HG02678 (cell line): Measurements from ENCODE around the gene BNIPL.
A peak's percentile ranks its signal among the peaks of the same experiment; 100 is the strongest.

Experiments used
- ATAC-seq: cut with Tn5 transposase; IDR thresholded peaks from one replicate; pipeline ENCODE4 v1.9.1; 2021; ENCODE audit warnings: mild to moderate bottlenecking, moderate library complexity; ENCODE audit not compliant: unreplicated experiment

Gene BNIPL

GRCh38 chr1:151056149-151056548 lies 19.8 kb downstream of the BNIPL start:
- ATAC-seq: no peak

GRCh38 chr1:151058692-151059091 lies 22.3 kb downstream of the BNIPL start:
- ATAC-seq: no peak

- ATAC-seq: peak; percentile 83
Measured at GRCh38 chr1:151059109-151060006, 23.0 kb downstream of the BNIPL start, which contains the start of gene CDC42SE1. Gene CDC42SE1 (minus strand): TSS chr1:151059622. CDS start chr1:151055730, 3,892 bp downstream.

- ATAC-seq: no peak
Measured at GRCh38 chr1:151060007-151060656, 23.7 kb downstream of the BNIPL start, which contains the start of gene MLLT11. Gene MLLT11 (plus strand): TSS chr1:151060397. CDS start chr1:151067225, 6,828 bp downstream.

DNA sequence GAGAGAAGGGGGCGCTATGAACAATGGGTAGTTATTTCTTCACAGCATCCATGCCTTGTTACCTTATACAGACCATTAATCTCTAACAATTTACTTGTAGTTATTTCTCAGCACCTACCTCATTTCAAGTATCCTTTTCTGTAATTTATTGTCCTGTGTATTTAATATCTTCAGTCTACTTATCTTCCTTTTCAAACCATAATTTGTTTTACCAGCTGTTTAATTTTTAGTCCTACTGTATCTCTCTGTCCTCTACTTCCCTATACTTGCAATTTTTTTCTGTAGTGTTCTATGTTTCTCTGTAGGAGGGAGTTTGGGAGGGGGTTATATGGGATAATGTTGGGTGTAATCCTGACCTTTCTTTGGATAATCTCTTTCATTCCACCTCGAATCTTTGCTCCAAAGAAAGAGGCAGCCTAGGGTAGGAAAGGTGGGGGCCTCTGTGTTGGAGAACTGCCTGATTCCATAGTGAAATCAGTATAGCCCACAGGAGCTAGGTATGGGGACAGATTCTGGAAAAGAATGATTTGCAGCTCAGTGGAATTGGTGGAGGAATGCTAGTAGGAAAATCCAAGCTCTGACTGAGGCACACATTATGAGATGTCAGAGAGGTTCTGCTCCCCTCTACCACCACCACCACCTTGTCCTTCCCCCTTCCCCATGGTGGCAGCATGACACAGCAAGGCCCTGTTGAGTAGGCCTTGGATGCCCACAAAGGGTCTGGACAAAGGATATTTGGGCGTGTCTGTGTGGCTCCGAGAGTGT lies 24.5 kb downstream of the BNIPL start:
- ATAC-seq: no peak

DNA sequence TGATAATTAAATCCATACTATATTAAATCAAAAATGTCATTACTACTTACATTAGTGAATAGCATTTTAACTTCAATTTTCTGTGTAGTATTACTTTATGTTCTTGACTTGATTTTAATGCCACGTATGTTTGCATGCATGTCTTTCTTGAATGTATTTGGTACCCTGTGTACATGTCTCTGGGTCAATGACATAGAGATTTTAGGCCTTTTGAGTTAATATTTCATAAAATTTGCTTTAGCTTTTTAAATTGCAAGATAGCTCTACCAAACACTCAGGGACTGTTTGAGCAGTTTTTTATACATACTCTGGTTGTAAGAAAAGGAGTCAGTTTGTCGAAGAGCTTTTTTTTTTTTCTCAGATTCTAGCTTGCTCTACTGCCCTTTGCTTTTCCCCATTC lies 25.3 kb downstream of the BNIPL start:
- no peak for ATAC-seq

GRCh38 chr1:151062741-151063371 lies 26.5 kb downstream of the BNIPL start:
- ATAC-seq: no peak

GRCh38 chr1:151065089-151065645 lies 28.8 kb downstream of the BNIPL start:
- no peak for ATAC-seq

DNA sequence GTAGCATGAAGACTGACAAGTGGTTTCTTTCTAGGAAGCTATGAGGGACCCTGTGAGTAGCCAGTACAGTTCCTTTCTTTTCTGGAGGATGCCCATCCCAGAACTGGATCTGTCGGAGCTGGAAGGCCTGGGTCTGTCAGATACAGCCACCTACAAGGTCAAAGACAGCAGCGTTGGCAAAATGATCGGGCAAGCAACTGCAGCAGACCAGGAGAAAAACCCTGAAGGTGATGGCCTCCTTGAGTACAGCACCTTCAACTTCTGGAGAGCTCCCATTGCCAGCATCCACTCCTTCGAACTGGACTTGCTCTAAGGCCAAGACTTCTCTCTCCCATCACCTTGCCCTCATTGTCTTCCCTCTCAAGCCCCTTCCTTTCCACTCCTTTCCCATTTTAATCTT lies 30.8 kb downstream of the BNIPL start:
- no peak for ATAC-seq

GRCh38 chr1:151069103-151069486 lies 32.7 kb downstream of the BNIPL start:
- ATAC-seq: no peak

DNA sequence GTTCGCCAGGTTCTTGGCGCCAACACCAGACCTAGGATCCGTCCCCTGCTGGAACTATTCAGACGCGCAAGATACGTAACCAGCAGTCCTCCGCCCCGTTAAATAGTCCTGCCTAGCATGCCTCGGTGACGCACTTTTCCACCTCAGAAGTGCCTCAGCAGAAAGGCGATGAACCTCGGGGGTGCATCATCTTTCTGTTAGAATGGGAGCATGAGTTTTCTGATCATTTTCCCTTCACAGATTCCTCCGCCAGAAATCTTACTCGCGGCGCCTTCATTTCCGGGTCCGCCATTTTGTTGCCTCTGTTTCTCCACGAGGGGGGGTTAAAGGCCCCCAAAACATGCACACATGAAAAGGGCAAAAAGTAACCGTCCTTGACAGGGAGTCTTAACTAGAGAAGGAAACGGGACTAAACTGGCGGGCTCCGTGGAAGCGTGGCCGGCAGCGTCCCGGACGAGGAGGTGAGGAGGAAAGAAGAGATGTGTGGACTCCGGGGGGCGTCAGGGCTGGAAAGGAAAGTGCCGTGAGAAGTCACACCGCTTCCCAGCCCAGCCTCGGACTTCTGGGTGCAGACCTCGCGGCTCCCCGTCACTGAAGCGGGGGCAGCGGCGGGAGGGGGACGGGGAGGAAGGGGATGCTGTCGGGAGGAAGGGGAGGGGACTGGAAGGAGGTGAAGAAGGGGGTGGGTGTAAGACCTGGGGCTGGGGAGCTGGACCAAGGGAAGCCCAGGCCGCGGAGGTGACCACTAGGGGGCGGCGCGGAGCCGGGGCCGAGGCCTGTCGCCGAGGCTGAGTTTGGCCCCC lies 34.3 kb downstream of the BNIPL start, which contains the start of gene GABPB2:
GABPB2 (plus strand) TSS at position 288 of the 803 bp plus-strand sequence. CDS start 17,429 bp downstream, outside the sequence.
- ATAC-seq: peak; percentile 87

DNA sequence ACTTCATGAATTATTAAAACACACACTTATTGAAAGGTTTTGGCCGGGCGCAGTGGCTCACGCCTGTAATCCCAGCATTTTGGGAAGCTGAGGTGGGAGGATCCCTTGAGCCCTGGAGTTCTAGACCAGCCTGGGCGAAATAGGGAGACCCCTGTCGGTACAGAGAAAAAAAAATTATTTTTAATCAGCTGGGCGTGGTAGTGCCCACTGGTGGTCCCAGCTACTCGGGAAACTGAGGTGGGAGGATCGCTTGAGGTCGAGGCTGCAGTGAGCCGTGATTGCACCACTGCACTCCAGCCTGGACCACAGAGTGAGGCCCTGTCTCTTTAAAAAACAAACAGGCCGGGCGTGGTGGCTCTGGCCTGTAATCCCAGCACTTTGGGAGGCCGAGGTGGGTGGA lies 35.8 kb downstream of the BNIPL start:
- ATAC-seq: no peak

- ATAC-seq: no peak
Measured at GRCh38 chr1:151085953-151086559, 49.7 kb downstream of the BNIPL start.
